HFF-Myc (cell line): ENCODE measurements around the gene CLDN9.
A peak's percentile ranks its signal among the peaks of the same experiment; 100 is the strongest.

ENCODE experiments used
- DNase-seq: peaks from one replicate; pipeline ENCODE4 v3.0.0-alpha.2; 2011; ENCODE audit warnings: low read depth; ENCODE audit errors: extremely low read depth
- H3K4me3 ChIP-seq: replicated peaks from 2 replicates; pipeline ENCODE4 v1.5.1; 2011; ENCODE audit warnings: low read depth, mild to moderate bottlenecking, control low read depth, low read length
- TF ChIP-seq, protein P1 (sequence below): IDR thresholded peaks from 2 replicates; pipeline ENCODE4 v1.5.1; 2012; ENCODE audit warnings: mild to moderate bottlenecking, low read depth, low read length, control low read depth; ENCODE audit errors: missing control alignments

CLDN9 gene

DNA sequence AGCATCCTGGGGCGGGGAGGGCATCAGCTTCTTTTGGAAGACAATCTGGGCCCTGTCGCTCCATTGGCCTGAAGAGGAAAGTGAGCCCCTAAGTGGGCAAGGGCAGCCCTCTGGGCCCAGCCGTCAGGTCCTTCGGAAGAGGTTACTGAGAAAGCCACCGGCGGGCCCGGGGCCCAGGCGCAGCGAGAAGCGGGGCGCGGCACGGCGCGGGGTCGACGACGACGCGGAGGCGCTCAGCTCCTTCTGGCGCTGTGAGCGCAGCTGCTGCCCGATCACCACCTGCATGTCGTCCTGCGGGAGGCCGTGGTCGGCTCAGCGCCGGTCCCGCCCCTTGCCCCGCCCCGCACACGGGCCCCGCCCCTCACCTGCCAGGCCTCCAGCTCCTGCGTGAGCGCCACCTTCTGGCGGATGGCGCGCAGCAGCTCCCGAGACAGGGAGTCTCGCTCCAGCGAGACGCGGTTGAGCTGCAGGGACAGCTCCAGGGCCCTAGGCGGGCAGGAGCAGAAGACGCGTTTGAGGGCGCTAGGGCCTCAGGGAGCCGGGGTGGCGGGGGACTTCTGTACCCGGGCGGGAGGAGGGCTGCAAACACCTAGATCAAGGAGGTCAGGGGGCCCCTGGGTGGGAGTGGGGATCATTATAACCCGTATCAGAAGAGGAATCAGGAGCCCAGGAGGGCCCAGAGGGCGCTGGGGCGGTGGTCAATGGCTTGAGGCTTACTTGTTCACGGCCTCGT lies 15.4 kb downstream of the CLDN9 start:
- TF ChIP-seq, protein P1, sequence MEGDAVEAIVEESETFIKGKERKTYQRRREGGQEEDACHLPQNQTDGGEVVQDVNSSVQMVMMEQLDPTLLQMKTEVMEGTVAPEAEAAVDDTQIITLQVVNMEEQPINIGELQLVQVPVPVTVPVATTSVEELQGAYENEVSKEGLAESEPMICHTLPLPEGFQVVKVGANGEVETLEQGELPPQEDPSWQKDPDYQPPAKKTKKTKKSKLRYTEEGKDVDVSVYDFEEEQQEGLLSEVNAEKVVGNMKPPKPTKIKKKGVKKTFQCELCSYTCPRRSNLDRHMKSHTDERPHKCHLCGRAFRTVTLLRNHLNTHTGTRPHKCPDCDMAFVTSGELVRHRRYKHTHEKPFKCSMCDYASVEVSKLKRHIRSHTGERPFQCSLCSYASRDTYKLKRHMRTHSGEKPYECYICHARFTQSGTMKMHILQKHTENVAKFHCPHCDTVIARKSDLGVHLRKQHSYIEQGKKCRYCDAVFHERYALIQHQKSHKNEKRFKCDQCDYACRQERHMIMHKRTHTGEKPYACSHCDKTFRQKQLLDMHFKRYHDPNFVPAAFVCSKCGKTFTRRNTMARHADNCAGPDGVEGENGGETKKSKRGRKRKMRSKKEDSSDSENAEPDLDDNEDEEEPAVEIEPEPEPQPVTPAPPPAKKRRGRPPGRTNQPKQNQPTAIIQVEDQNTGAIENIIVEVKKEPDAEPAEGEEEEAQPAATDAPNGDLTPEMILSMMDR: peak; percentile 64
- no peak overlapping the region for H3K4me3 ChIP-seq

GRCh38 chr16:3028716-3029319 lies 16.1 kb downstream of the CLDN9 start:
- TF ChIP-seq, protein P1: no peak
- DNase-seq: no peak
- no peak overlapping the region for H3K4me3 ChIP-seq

More for the DNA sequence above, 15.4 kb downstream of the CLDN9 start:
- DNase-seq: peak; percentile 17

DNA sequence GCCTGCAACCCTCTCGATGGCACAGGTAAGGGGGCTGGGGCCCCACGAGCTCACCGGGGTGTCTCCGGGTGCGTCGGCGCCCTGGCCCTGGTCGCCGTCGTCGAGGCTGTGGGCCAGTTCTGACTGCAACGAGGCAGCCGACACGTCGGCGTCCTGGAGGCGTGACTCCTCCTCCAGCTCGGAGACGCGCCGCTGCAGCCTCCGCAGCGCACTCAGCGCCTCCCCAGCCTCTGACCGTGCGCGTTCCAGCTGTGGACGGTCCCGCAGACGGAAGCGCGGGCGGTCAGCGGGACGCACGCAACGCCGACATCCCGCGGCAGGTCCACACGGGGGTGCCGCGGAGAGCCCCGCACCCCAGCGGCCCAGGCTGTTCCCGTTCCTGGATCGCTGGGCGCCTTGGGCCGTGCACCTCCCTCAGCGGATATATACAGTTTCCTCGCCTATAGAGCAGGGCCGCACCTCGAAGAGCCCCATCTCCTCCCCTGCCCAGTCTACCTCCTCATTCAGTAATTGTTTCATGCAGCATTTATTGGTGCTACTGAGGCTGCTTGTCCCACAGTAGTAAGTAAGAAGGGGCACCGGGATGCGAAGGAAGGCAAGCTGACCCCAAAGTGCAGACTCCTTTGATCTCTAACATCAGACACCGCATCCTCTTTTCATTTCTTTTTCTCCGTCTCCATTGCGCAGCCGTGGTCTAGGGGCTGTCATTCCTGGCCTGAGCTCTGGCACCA lies 16.9 kb downstream of the CLDN9 start:
- DNase-seq: no peak
- H3K4me3 ChIP-seq: no peak overlapping the region
- TF ChIP-seq, protein P1: no peak

- no peak for DNase-seq
- no peak overlapping the region for H3K4me3 ChIP-seq
- TF ChIP-seq, protein P1: no peak
These were observed 17.8 kb downstream of the CLDN9 start for GRCh38 chr16:3030222-3031212.

GRCh38 chr16:3032624-3033023 lies 19.9 kb downstream of the CLDN9 start:
- no peak overlapping the region for H3K4me3 ChIP-seq
- TF ChIP-seq, protein P1: no peak
- DNase-seq: no peak
